Mucosa of rectum (tissue), 2 donors: Measurements from ENCODE around the gene NUP210.

Experiments
- H3K27ac ChIP-seq, 2 donors: one replicate each; pipeline ENCODE4 v1.7.0; 2013; ENCODE audit warnings: inconsistent platforms in 2 of 2, low read depth in 2 of 2, low read length in 2 of 2
- H3K27me3 ChIP-seq, 2 donors: one replicate each; pipeline ENCODE4 v1.7.0; 2013; ENCODE audit warnings: low read length in 2 of 2; ENCODE audit not compliant: control insufficient read depth in 2 of 2, insufficient read depth in 2 of 2
- H3K36me3 ChIP-seq, 2 donors: one replicate each; pipeline ENCODE4 v1.7.0; 2013; ENCODE audit warnings: low read length in 2 of 2; ENCODE audit not compliant: control insufficient read depth in 2 of 2, insufficient read depth in 2 of 2
- H3K4me1 ChIP-seq, 2 donors: one replicate each; pipeline ENCODE4 v1.7.0; 2013; ENCODE audit warnings: low read length in 2 of 2, mild to moderate bottlenecking in 1 of 2; ENCODE audit not compliant: control insufficient read depth in 2 of 2, insufficient read depth in 2 of 2
- H3K4me3 ChIP-seq, 2 donors: one replicate each; pipeline ENCODE4 v1.7.0; 2013; ENCODE audit warnings: low read length in 2 of 2
- H3K9ac ChIP-seq, 2 donors: one replicate each; pipeline ENCODE4 v1.7.0; 2013; ENCODE audit warnings: low read length in 2 of 2, low read depth in 1 of 2, mild to moderate bottlenecking in 1 of 2
- H3K9me3 ChIP-seq, 2 donors: one replicate each; pipeline ENCODE4 v1.7.0; 2013; ENCODE audit warnings: low read length in 2 of 2; ENCODE audit not compliant: control insufficient read depth in 2 of 2
- donor health status: healthy.
- donor health status: Normal muscosa, but diverticular disease.

NUP210 gene

DNA sequence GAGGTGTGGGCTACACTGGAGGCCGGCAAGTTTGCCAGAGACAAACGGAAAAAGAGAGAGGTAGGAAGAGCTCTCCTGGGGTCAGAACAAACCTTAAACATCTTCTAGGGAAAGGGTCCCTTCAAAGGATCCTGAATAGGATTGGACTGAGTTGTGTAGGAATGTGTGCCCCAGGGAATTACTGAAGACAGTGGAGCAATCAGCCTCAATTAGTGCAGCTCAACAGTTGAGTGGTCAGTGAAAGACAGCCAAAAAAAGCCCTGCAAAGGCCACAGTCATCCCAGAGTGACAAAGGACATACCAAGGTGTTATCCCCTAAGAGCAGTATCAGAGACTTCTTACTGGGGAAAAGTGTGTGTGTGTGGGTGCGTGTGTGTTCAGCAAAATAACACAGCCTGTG, 70.3 kb downstream of the NUP210 start:
- Histone ChIP-seq H3K27ac (no peak overlapping the region), H3K27me3 (no peaks in the 10 kb centered on the region), H3K36me3 (peaks cover 0 to 20% of the 10 kb centered on the region in 2 donors), H3K4me3 (no peak overlapping the region), H3K9me3 (no peaks in the 10 kb centered on the region), H3K4me1 (no peaks in the 10 kb centered on the region), H3K9ac (no peak overlapping the region)

- Histone ChIP-seq H3K4me1 (no peaks in the 10 kb centered on the region), H3K36me3 (peaks cover 0 to 16% of the 10 kb centered on the region in 2 donors), H3K9ac (no peak overlapping the region), H3K27ac (no peak overlapping the region), H3K9me3 (no peaks in the 10 kb centered on the region), H3K4me3 (no peak overlapping the region), H3K27me3 (no peaks in the 10 kb centered on the region)
Observed at GRCh38 chr3:13348661-13349396, 71.3 kb downstream of the NUP210 start.

DNA sequence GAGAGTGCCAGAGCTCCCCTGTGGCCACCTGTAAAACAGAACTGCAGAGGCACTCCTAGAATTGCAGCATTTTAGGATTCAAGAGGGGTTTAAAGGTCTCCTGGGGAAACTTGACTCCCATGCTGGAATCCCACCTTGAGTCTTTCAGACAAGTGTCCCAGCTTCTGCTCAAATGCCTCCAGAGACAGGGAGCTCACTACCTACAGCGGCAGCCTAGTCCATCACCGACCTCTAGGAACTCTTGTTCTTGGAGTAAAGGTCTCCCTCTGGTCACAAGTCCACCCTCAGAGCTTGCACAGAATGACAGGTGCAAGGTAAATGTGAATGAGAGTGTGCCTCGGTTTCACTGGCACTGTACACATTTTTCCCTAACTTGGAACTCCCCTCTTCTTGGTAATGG, 72.0 kb downstream of the NUP210 start:
- no peaks in the 10 kb centered on the region for H3K9me3 ChIP-seq
- H3K27me3 ChIP-seq, result no peaks in the 10 kb centered on the region
- no peaks in the 10 kb centered on the region for H3K4me1 ChIP-seq
- H3K36me3 ChIP-seq, result peaks cover 0 to 12% of the 10 kb centered on the region in 2 donors
- H3K9ac ChIP-seq, result no peak overlapping the region
- H3K27ac ChIP-seq, result no peak overlapping the region
- H3K4me3 ChIP-seq, result no peak overlapping the region

DNA sequence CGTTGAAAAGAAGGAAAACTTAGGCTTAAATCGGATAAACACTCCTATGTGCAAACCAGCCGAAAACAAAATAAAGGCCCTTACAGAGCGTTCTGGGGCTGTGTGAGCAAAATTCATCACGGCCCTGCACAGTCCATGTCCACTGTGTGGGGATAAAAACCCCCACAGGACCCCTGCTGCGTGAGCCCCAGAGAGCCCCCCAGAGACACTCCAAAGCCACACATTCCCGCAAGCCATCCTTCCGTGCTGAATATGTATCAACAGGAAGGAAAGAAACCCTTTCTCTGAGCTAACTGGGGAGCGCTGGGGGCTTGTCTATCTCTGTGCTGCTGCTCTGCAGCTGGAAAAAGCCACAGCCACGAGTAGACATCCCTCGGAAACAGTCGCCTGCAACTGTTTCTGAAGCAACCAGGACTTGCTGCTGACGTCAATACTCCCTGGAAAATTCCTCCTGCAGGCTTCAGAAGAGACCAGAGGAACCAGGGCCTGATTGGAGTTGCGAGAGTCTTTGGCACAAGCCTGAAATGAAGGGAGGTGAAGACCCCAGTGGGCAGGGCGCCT, 72.7 kb downstream of the NUP210 start:
- no peak overlapping the region for H3K27ac ChIP-seq
- no peaks in the 10 kb centered on the region for H3K27me3 ChIP-seq
- no peaks in the 10 kb centered on the region for H3K4me1 ChIP-seq
- no peak overlapping the region for H3K9ac ChIP-seq
- H3K4me3 ChIP-seq, result no peak overlapping the region
- peaks cover 0 to 11% of the 10 kb centered on the region in 2 donors for H3K36me3 ChIP-seq
- no peaks in the 10 kb centered on the region for H3K9me3 ChIP-seq

GRCh38 chr3:13346481-13347389, 73.4 kb downstream of the NUP210 start:
- no peak overlapping the region for H3K27ac ChIP-seq
- no peak overlapping the region for H3K9ac ChIP-seq
- H3K4me1 ChIP-seq, result no peaks in the 10 kb centered on the region
- H3K27me3 ChIP-seq, result no peaks in the 10 kb centered on the region
- H3K9me3 ChIP-seq, result no peaks in the 10 kb centered on the region
- H3K36me3 ChIP-seq, result peaks cover 0 to 8% of the 10 kb centered on the region in 2 donors
- no peak overlapping the region for H3K4me3 ChIP-seq

DNA sequence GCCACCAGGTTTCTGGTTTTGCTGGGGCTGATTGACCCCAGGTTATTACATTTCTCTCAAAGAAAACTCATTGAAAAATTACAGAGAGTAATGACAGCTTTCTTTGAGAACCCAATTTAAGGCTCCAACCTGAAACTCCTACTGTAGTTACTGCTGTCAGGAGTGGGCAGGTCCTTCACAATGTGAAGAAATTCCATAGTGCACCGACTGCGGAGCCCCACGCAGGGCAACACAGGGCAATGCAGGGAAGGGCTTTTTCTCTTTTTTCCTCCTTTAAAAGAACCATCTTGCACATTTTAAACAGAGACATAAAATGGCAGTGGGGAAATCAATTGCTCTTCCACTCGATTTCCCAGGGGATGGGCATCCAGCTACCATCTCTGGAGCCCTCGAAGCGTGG, 74.3 kb downstream of the NUP210 start:
- H3K27me3 ChIP-seq, result no peaks in the 10 kb centered on the region
- no peaks in the 10 kb centered on the region for H3K9me3 ChIP-seq
- no peak overlapping the region for H3K27ac ChIP-seq
- no peaks in the 10 kb centered on the region for H3K4me1 ChIP-seq
- no peak overlapping the region for H3K9ac ChIP-seq
- H3K4me3 ChIP-seq, result no peak overlapping the region
- peaks cover 0 to 10% of the 10 kb centered on the region in 2 donors for H3K36me3 ChIP-seq

DNA sequence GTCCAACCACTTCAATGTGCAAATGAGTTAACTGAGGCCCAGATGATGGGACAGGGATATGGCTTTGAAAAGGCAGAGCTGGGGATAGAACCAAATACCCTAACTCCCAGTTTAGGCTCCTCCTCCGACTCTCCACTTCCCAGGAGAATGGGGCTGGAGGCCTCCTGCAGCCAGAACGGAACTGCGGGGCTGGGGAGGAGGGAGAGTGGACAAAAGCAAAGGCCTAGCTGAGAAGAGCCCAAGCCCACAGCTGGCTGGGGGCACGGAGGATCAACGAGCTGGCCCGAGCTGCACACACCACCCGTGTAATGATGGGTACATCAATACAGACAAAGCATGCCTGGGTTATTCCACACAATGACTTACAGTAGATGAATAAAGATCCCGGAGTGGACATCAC, 74.8 kb downstream of the NUP210 start:
- no peak overlapping the region for H3K4me3 ChIP-seq
- H3K9ac ChIP-seq, result no peak overlapping the region
- H3K27ac ChIP-seq, result no peak overlapping the region
- no peaks in the 10 kb centered on the region for H3K27me3 ChIP-seq
- no peaks in the 10 kb centered on the region for H3K4me1 ChIP-seq
- peaks cover 0 to 10% of the 10 kb centered on the region in 2 donors for H3K36me3 ChIP-seq
- H3K9me3 ChIP-seq, result no peaks in the 10 kb centered on the region

- no peaks in the 10 kb centered on the region for H3K9me3 ChIP-seq
- H3K27ac ChIP-seq, result no peak overlapping the region
- H3K4me3 ChIP-seq, result no peak overlapping the region
- H3K27me3 ChIP-seq, result no peaks in the 10 kb centered on the region
- peaks cover 0 to 10% of the 10 kb centered on the region in 2 donors for H3K36me3 ChIP-seq
- no peaks in the 10 kb centered on the region for H3K4me1 ChIP-seq
- H3K9ac ChIP-seq, result no peak overlapping the region
Observed at GRCh38 chr3:13344663-13345062, 75.5 kb downstream of the NUP210 start.

DNA sequence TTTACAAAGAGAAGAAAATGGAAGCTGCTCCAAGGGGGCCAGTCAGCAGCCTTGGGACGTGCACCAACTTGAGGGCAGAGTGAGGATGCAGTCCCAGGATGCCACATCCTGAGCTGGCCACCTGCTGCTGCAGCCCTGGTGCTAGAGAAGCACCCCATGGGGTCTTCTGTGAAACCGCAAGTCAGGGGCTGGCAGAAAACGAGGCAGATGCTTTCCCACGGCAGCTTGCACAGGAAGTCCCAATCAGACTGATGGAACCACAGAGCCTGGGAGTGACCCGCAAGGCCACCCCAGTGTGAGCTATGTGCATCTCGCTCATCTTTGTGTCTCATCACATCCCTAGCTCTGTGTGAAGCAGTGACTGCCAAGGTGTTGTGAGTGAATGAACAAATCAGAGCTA, 76.5 kb downstream of the NUP210 start:
- no peak overlapping the region for H3K4me3 ChIP-seq
- H3K27ac ChIP-seq, result no peak overlapping the region
- peaks cover 0 to 15% of the 10 kb centered on the region in 2 donors for H3K36me3 ChIP-seq

More for the DNA sequence above, 76.5 kb downstream of the NUP210 start:
- H3K9ac ChIP-seq, result no peak overlapping the region
- H3K9me3 ChIP-seq, result no peaks in the 10 kb centered on the region
- H3K4me1 ChIP-seq, result no peaks in the 10 kb centered on the region
- H3K27me3 ChIP-seq, result no peaks in the 10 kb centered on the region
